ENCODE results near the gene AADAT. TPM values are rescaled to one million over a fixed set of nuclear protein-coding genes. Genes with fewer than 3 reads are reported as not detected.

The AADAT gene
- polyA plus RNA-seq, 2 of the 4 experiments (the other 2 are of a cell fraction) = 8.8 to 23.2 TPM

DNA sequence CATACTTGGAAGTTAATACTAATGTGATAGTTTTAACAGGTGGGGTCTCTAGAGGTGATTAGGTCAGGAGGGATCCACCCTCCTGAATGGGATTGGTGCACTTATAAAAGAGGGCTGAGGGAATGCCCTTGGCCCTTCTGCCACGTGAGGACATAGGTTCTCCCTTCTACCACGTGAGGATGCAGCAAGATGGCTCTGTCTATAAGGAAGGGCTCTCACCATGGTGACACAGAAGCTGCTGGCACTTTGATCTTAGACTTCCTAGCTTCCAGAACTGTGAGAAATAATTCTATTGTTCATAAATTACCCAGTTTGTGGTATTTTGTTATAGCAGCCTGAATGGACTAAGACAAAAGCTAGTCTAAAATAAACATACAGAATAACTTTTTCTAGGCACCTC is 1.0 kb downstream of the AADAT start:
- Histone ChIP-seq H3K4me1 (peaks cover 8% of the 10 kb centered on the region; the same call in 2 of the 3 replicates), H3K4me3 (peak overlapping the region; percentile 58), H3K27ac (peak overlapping the region; percentile 92 to 97; a peak in 5 of 6 replicates), H3K9me3 (no peaks in the 10 kb centered on the region), H3K4me2 (peak overlapping the region; percentile 86)
- FAIRE-seq (no peak), DNase-seq (ENCODE audit: low read depth in 1 of 2, low spot score in 1 of 2) (no peak), ATAC-seq (no peak)
- CTCF ChIA-PET = interaction anchor here (0.8 to 1.3 kb wide), 3 partner anchors 19 to 297 kb away, joined by 3 to 4 read pairs (median 4); no protein-coding TSS in a partner anchor
- POLR2A ChIA-PET = no interaction called here
- 56% methylated on average over 2 of the region's 2 CpGs for WGBS (ENCODE audit: missing lambda C conversion rate)
- TF ChIP-seq HOXA7 (CRISPR knock-in tag; IDR thresholded peaks at IDR 0.05) (no peak), FOSB (CRISPR knock-in tag; IDR thresholded peaks at IDR 0.05) (no peak), EHMT2 (IDR thresholded peaks at IDR 0.05; ENCODE audit: low read depth) (no peak), MAZ (IDR thresholded peaks at IDR 0.05; ENCODE audit: borderline replicate concordance, low read depth, low read length) (no peak), HOXB13 (CRISPR knock-in tag; IDR thresholded peaks at IDR 0.05; ENCODE audit: low read depth) (no peak), JUN (IDR thresholded peaks at IDR 0.05) (no peak), PHF8 (IDR thresholded peaks at IDR 0.05; ENCODE audit: borderline replicate concordance, low read depth) (no peak), FOXS1 (CRISPR knock-in tag; IDR thresholded peaks at IDR 0.05) (no peak), RFX5 (IDR thresholded peaks at IDR 0.05) (no peak), HEYL (CRISPR knock-in tag; IDR thresholded peaks at IDR 0.05) (no peak)
- TF ChIP-seq, protein P1, sequence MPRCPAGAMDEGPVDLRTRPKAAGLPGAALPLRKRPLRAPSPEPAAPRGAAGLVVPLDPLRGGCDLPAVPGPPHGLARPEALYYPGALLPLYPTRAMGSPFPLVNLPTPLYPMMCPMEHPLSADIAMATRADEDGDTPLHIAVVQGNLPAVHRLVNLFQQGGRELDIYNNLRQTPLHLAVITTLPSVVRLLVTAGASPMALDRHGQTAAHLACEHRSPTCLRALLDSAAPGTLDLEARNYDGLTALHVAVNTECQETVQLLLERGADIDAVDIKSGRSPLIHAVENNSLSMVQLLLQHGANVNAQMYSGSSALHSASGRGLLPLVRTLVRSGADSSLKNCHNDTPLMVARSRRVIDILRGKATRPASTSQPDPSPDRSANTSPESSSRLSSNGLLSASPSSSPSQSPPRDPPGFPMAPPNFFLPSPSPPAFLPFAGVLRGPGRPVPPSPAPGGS (IDR thresholded peaks at IDR 0.05) = no peak

DNA sequence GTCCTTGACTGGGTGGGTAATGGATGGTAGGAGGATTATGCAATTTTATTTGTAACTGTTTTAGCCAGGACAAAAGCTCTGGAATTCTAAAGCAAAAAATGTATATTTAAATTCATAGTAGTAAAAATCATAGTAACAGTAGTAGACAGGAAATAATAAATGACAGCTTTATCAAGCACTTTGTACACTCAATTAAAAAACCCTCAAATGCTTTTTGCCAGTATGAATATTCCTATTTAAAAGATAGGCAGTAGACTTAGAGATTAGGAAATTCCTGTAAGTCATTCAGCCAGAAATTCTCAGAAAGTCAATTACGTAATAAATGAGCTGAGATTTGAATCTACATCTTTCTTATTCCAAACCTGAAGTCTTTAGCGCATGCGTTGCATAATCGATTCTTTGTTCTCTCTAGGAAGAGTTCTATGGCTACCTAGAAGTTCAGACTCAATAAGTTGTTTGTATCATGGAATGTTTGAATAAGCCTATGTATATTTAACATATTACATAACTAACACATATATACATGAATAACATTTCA is 2.5 kb downstream of the AADAT start:
- ChIA-PET CTCF (no interaction called here), POLR2A (interaction anchor here (0.6 kb wide), 1 partner anchor 1270 kb away, joined by 3 read pairs; no protein-coding TSS in a partner anchor)
- TF ChIP-seq EHF (CRISPR knock-in tag; IDR thresholded peaks at IDR 0.05) (no peak), ESRRA (IDR thresholded peaks at IDR 0.05; ENCODE audit: borderline replicate concordance, low read length) (no peak)
- TF ChIP-seq, protein P2, sequence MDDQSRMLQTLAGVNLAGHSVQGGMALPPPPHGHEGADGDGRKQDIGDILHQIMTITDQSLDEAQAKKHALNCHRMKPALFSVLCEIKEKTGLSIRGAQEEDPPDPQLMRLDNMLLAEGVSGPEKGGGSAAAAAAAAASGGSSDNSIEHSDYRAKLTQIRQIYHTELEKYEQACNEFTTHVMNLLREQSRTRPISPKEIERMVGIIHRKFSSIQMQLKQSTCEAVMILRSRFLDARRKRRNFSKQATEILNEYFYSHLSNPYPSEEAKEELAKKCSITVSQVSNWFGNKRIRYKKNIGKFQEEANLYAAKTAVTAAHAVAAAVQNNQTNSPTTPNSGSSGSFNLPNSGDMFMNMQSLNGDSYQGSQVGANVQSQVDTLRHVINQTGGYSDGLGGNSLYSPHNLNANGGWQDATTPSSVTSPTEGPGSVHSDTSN (IDR thresholded peaks at IDR 0.05) = no peak
- H3K4me1 ChIP-seq = peaks cover 8% of the 10 kb centered on the region; the same call in 2 of the 3 replicates
- no peak overlapping the region for H3K4me2 ChIP-seq
- H3K27ac ChIP-seq = no peak overlapping the region
- no peak overlapping the region for H3K4me3 ChIP-seq
- no peak for ATAC-seq
- no peak for DNase-seq (ENCODE audit: low read depth in 1 of 2, low spot score in 1 of 2)
- FAIRE-seq = no peak
- 72% methylated on average over 4 of the region's 4 CpGs for WGBS (ENCODE audit: missing lambda C conversion rate)
- no peaks in the 10 kb centered on the region for H3K9me3 ChIP-seq

DNA sequence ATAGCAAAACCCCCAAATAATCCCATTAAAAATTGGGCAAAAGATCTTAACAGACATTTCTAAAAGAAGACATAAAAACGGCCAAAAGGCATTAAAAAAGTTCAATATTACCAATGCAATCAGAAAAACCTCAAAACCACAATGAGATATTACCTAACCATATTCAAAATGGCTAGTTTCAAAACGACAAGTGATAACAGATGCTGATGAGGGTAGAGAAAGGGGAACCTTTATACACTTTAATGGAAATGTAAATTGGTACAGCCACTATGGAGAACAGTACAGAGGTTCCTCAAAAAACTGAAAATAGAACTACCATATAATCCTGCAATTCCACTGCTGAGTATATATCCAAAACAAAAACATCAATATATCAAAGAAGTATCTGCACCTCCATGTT is 6.2 kb downstream of the AADAT start:
- H3K27ac ChIP-seq = no peak overlapping the region
- FAIRE-seq (no peak), ATAC-seq (no peak), DNase-seq (ENCODE audit: low read depth in 1 of 2, low spot score in 1 of 2) (no peak)
- H3K9me3 ChIP-seq = no peaks in the 10 kb centered on the region
- H3K4me1 ChIP-seq = no peaks in the 10 kb centered on the region; the same call in 1 of the 3 replicates
- H3K4me2 ChIP-seq = no peak overlapping the region
- ChIA-PET CTCF (no interaction called here), POLR2A (no interaction called here)
- no peak overlapping the region for H3K4me3 ChIP-seq
- WGBS (ENCODE audit: missing lambda C conversion rate) = 46% methylated on average over 2 of the region's 2 CpGs
- TF ChIP-seq, protein P3, sequence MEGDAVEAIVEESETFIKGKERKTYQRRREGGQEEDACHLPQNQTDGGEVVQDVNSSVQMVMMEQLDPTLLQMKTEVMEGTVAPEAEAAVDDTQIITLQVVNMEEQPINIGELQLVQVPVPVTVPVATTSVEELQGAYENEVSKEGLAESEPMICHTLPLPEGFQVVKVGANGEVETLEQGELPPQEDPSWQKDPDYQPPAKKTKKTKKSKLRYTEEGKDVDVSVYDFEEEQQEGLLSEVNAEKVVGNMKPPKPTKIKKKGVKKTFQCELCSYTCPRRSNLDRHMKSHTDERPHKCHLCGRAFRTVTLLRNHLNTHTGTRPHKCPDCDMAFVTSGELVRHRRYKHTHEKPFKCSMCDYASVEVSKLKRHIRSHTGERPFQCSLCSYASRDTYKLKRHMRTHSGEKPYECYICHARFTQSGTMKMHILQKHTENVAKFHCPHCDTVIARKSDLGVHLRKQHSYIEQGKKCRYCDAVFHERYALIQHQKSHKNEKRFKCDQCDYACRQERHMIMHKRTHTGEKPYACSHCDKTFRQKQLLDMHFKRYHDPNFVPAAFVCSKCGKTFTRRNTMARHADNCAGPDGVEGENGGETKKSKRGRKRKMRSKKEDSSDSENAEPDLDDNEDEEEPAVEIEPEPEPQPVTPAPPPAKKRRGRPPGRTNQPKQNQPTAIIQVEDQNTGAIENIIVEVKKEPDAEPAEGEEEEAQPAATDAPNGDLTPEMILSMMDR (IDR thresholded peaks at IDR 0.05) = no peak
- TF ChIP-seq RCOR1 (IDR thresholded peaks at IDR 0.05; ENCODE audit: low read depth, low read length) = no peak
- no peak for TF ChIP-seq ESRRA (IDR thresholded peaks at IDR 0.05; ENCODE audit: borderline replicate concordance, low read length)
- TF ChIP-seq, protein P1 (IDR thresholded peaks at IDR 0.05) = no peak
- TF ChIP-seq NR3C1 (IDR thresholded peaks at IDR 0.05) = no peak
- no peak for TF ChIP-seq HOXB5 (CRISPR knock-in tag; IDR thresholded peaks at IDR 0.05)
- TF ChIP-seq MYC (IDR thresholded peaks at IDR 0.05; ENCODE audit: borderline replicate concordance, low read length) = no peak
- TF ChIP-seq, protein P4, sequence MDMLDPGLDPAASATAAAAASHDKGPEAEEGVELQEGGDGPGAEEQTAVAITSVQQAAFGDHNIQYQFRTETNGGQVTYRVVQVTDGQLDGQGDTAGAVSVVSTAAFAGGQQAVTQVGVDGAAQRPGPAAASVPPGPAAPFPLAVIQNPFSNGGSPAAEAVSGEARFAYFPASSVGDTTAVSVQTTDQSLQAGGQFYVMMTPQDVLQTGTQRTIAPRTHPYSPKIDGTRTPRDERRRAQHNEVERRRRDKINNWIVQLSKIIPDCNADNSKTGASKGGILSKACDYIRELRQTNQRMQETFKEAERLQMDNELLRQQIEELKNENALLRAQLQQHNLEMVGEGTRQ (IDR thresholded peaks at IDR 0.05) = no peak
- no peak for TF ChIP-seq CBX8 (IDR thresholded peaks at IDR 0.05)
- TF ChIP-seq SMC3 (IDR thresholded peaks at IDR 0.05) = no peak
- no peak for TF ChIP-seq HEYL (CRISPR knock-in tag; IDR thresholded peaks at IDR 0.05)
- TF ChIP-seq RARB (CRISPR knock-in tag; IDR thresholded peaks at IDR 0.05) = no peak
- TF ChIP-seq BHLHE40 (IDR thresholded peaks at IDR 0.05; ENCODE audit: low read depth, low read length) = no peak
